ENCODE measurements around the gene CSF3R.
"Not testable (repeated sequence)": the region's sequence is repeated elsewhere in the genome, so short reads cannot be mapped to it uniquely, and the experiment has no call there.

Gene CSF3R

GRCh38 chr1:36517011-36517771, 34.5 kb upstream of the CSF3R start:
- no peaks in the 10 kb centered on the region for H3K9me3 Mint-ChIP-seq
- no peaks in the 10 kb centered on the region for H3K27me3 Mint-ChIP-seq
- H3K36me3 Mint-ChIP-seq (ENCODE audit: low read depth): no peaks in the 10 kb centered on the region
- H3K4me3 Mint-ChIP-seq: no peak overlapping the region
- no peak for DNase-seq
- no peaks in the 10 kb centered on the region for H3K4me1 Mint-ChIP-seq (ENCODE audit: low read depth)
- H3K27ac Mint-ChIP-seq: no peak overlapping the region

- no peak overlapping the region for H3K4me3 Mint-ChIP-seq
- H3K9me3 Mint-ChIP-seq: no peaks in the 10 kb centered on the region
- H3K36me3 Mint-ChIP-seq (ENCODE audit: low read depth): no peaks in the 10 kb centered on the region
- H3K27me3 Mint-ChIP-seq: no peaks in the 10 kb centered on the region
- H3K27ac Mint-ChIP-seq: no peak overlapping the region
- peak; percentile 62 for DNase-seq
- H3K4me1 Mint-ChIP-seq (ENCODE audit: low read depth): no peaks in the 10 kb centered on the region
Observed at GRCh38 chr1:36516372-36517010, 33.8 kb upstream of the CSF3R start.

GRCh38 chr1:36515315-36516138, 32.8 kb upstream of the CSF3R start:
- no peak overlapping the region for H3K27ac Mint-ChIP-seq
- H3K27me3 Mint-ChIP-seq: no peaks in the 10 kb centered on the region
- no peaks in the 10 kb centered on the region for H3K36me3 Mint-ChIP-seq (ENCODE audit: low read depth)
- no peak for DNase-seq
- no peak overlapping the region for H3K4me3 Mint-ChIP-seq
- no peaks in the 10 kb centered on the region for H3K4me1 Mint-ChIP-seq (ENCODE audit: low read depth)
- H3K9me3 Mint-ChIP-seq: no peaks in the 10 kb centered on the region

GRCh38 chr1:36514501-36514900, 31.8 kb upstream of the CSF3R start:
- no peak overlapping the region for H3K4me3 Mint-ChIP-seq
- no peaks in the 10 kb centered on the region for H3K27me3 Mint-ChIP-seq
- H3K36me3 Mint-ChIP-seq (ENCODE audit: low read depth): no peaks in the 10 kb centered on the region
- no peaks in the 10 kb centered on the region for H3K9me3 Mint-ChIP-seq
- no peak for DNase-seq
- no peak overlapping the region for H3K27ac Mint-ChIP-seq
- H3K4me1 Mint-ChIP-seq (ENCODE audit: low read depth): no peaks in the 10 kb centered on the region

- H3K4me3 Mint-ChIP-seq: no peak overlapping the region
- no peak overlapping the region for H3K27ac Mint-ChIP-seq
Observed at GRCh38 chr1:36513676-36514473, 31.2 kb upstream of the CSF3R start.

GRCh38 chr1:36512842-36513241, 30.1 kb upstream of the CSF3R start:
- Mint-ChIP-seq H3K27me3 (peaks cover 4% of the 10 kb centered on the region), H3K27ac (no peak overlapping the region), H3K4me3 (no peak overlapping the region), H3K9me3 (no peaks in the 10 kb centered on the region), H3K4me1 (ENCODE audit: low read depth) (no peaks in the 10 kb centered on the region), H3K36me3 (ENCODE audit: low read depth) (no peaks in the 10 kb centered on the region)
- DNase-seq: no peak

More at GRCh38 chr1:36513676-36514473, 31.2 kb upstream of the CSF3R start:
- Mint-ChIP-seq H3K27me3 (no peaks in the 10 kb centered on the region), H3K4me1 (ENCODE audit: low read depth) (no peaks in the 10 kb centered on the region), H3K36me3 (ENCODE audit: low read depth) (no peaks in the 10 kb centered on the region), H3K9me3 (no peaks in the 10 kb centered on the region)
- DNase-seq: no peak

- DNase-seq: no peak
- Mint-ChIP-seq H3K27me3 (peaks cover 9% of the 10 kb centered on the region), H3K9me3 (no peaks in the 10 kb centered on the region), H3K4me1 (ENCODE audit: low read depth) (no peaks in the 10 kb centered on the region), H3K4me3 (no peak overlapping the region), H3K27ac (no peak overlapping the region), H3K36me3 (ENCODE audit: low read depth) (no peaks in the 10 kb centered on the region)
Observed at GRCh38 chr1:36511804-36512798, 29.4 kb upstream of the CSF3R start.

- not testable (repeated sequence) for H3K36me3 Mint-ChIP-seq (ENCODE audit: low read depth); H3K4me3 Mint-ChIP-seq; DNase-seq; H3K4me1 Mint-ChIP-seq (ENCODE audit: low read depth); H3K27ac Mint-ChIP-seq; H3K9me3 Mint-ChIP-seq
- peaks cover 18% of the 10 kb centered on the region for H3K27me3 Mint-ChIP-seq
Observed at GRCh38 chr1:36511220-36511619, 28.5 kb upstream of the CSF3R start.

GRCh38 chr1:36510418-36510817, 27.7 kb upstream of the CSF3R start:
- no peaks in the 10 kb centered on the region for H3K9me3 Mint-ChIP-seq
- no peaks in the 10 kb centered on the region for H3K4me1 Mint-ChIP-seq (ENCODE audit: low read depth)
- no peaks in the 10 kb centered on the region for H3K36me3 Mint-ChIP-seq (ENCODE audit: low read depth)
- DNase-seq: no peak
- H3K4me3 Mint-ChIP-seq: no peak overlapping the region
- no peak overlapping the region for H3K27ac Mint-ChIP-seq
- peaks cover 22% of the 10 kb centered on the region for H3K27me3 Mint-ChIP-seq

GRCh38 chr1:36508257-36508656, 25.5 kb upstream of the CSF3R start:
- DNase-seq: no peak
- Mint-ChIP-seq H3K9me3 (no peaks in the 10 kb centered on the region), H3K27ac (no peak overlapping the region), H3K4me1 (ENCODE audit: low read depth) (no peaks in the 10 kb centered on the region), H3K27me3 (peaks cover 22% of the 10 kb centered on the region), H3K4me3 (no peak overlapping the region), H3K36me3 (ENCODE audit: low read depth) (no peaks in the 10 kb centered on the region)

- H3K27me3 Mint-ChIP-seq: peaks cover 22% of the 10 kb centered on the region
- no peak for DNase-seq
- H3K27ac Mint-ChIP-seq: no peak overlapping the region
Observed at GRCh38 chr1:36506276-36506920, 23.7 kb upstream of the CSF3R start.

GRCh38 chr1:36503733-36504132, 21.0 kb upstream of the CSF3R start:
- Mint-ChIP-seq H3K9me3 (no peaks in the 10 kb centered on the region), H3K27ac (no peak overlapping the region), H3K4me1 (ENCODE audit: low read depth) (no peaks in the 10 kb centered on the region), H3K27me3 (peaks cover 22% of the 10 kb centered on the region), H3K4me3 (no peak overlapping the region), H3K36me3 (ENCODE audit: low read depth) (no peaks in the 10 kb centered on the region)
- no peak for DNase-seq

More at GRCh38 chr1:36506276-36506920, 23.7 kb upstream of the CSF3R start:
- Mint-ChIP-seq H3K9me3 (no peaks in the 10 kb centered on the region), H3K4me1 (ENCODE audit: low read depth) (no peaks in the 10 kb centered on the region), H3K36me3 (ENCODE audit: low read depth) (no peaks in the 10 kb centered on the region), H3K4me3 (no peak overlapping the region)

GRCh38 chr1:36503159-36503558, 20.4 kb upstream of the CSF3R start:
- Mint-ChIP-seq H3K36me3 (ENCODE audit: low read depth) (no peaks in the 10 kb centered on the region), H3K27me3 (peaks cover 20% of the 10 kb centered on the region), H3K4me1 (ENCODE audit: low read depth) (no peaks in the 10 kb centered on the region), H3K4me3 (no peak overlapping the region), H3K27ac (no peak overlapping the region), H3K9me3 (no peaks in the 10 kb centered on the region)
- DNase-seq: no peak
